Measurements from ENCODE around the gene ZNF19.

Gene ZNF19

GRCh38 chr16:71460941-71461340, 28.2 kb downstream of the ZNF19 start:
- no peak overlapping the region for H3K27ac ChIP-seq
- H3K4me3 ChIP-seq, result no peak overlapping the region
- TF ChIP-seq CTCF (IDR thresholded peaks at IDR 0.05), result no peak
- DNase-seq (ENCODE audit: low spot score), result no peak

- Histone ChIP-seq H3K4me3 (no peak overlapping the region), H3K27ac (no peak overlapping the region)
- no peak for TF ChIP-seq CTCF (IDR thresholded peaks at IDR 0.05)
- no peak for DNase-seq (ENCODE audit: low spot score)
Measured at GRCh38 chr16:71460236-71460635, 28.9 kb downstream of the ZNF19 start.

GRCh38 chr16:71459510-71459909, 29.6 kb downstream of the ZNF19 start:
- DNase-seq (ENCODE audit: low spot score), result no peak
- H3K27ac ChIP-seq, result no peak overlapping the region
- no peak overlapping the region for H3K4me3 ChIP-seq
- TF ChIP-seq CTCF (IDR thresholded peaks at IDR 0.05), result no peak

GRCh38 chr16:71456801-71457200, 32.3 kb downstream of the ZNF19 start:
- H3K27ac ChIP-seq, result no peak overlapping the region
- DNase-seq (ENCODE audit: low spot score), result no peak
- H3K4me3 ChIP-seq, result no peak overlapping the region
- no peak for TF ChIP-seq CTCF (IDR thresholded peaks at IDR 0.05)

GRCh38 chr16:71453036-71453435, 36.1 kb downstream of the ZNF19 start:
- Histone ChIP-seq H3K27ac (no peak overlapping the region), H3K4me3 (no peak overlapping the region)
- no peak for TF ChIP-seq CTCF (IDR thresholded peaks at IDR 0.05)
- DNase-seq (ENCODE audit: low spot score), result no peak

GRCh38 chr16:71449020-71449419, 40.1 kb downstream of the ZNF19 start:
- no peak for DNase-seq (ENCODE audit: low spot score)
- Histone ChIP-seq H3K4me3 (peak overlapping the region; percentile 11), H3K27ac (no peak overlapping the region)
- TF ChIP-seq CTCF (IDR thresholded peaks at IDR 0.05), result no peak

GRCh38 chr16:71448274-71448866, 40.8 kb downstream of the ZNF19 start:
- TF ChIP-seq CTCF (IDR thresholded peaks at IDR 0.05), result no peak
- Histone ChIP-seq H3K27ac (no peak overlapping the region), H3K4me3 (peak overlapping the region; percentile 11)
- no peak for DNase-seq (ENCODE audit: low spot score)

Data from coronary artery (tissue), 2 donors.